ENCODE measurements around the gene POU2AF2.

Gene POU2AF2

GRCh38 chr11:111301842-111302118, 56.3 kb downstream of the POU2AF2 start:
- no peak for TF ChIP-seq CTCF (IDR thresholded peaks at IDR 0.05; ENCODE audit: low read length, missing control alignments)
- no peak for DNase-seq (ENCODE audit: low read depth)
- H3K4me3 ChIP-seq (replicated peaks; ENCODE audit: low read depth, low read length) = no peak overlapping the region

GRCh38 chr11:111302298-111302697, 56.8 kb downstream of the POU2AF2 start:
- DNase-seq (ENCODE audit: low read depth) = no peak
- TF ChIP-seq CTCF (IDR thresholded peaks at IDR 0.05; ENCODE audit: low read length, missing control alignments) = no peak
- H3K4me3 ChIP-seq (replicated peaks; ENCODE audit: low read depth, low read length) = no peak overlapping the region

GRCh38 chr11:111303461-111303860, 57.9 kb downstream of the POU2AF2 start:
- no peak overlapping the region for H3K4me3 ChIP-seq (replicated peaks; ENCODE audit: low read depth, low read length)
- no peak for TF ChIP-seq CTCF (IDR thresholded peaks at IDR 0.05; ENCODE audit: low read length, missing control alignments)
- DNase-seq (ENCODE audit: low read depth) = no peak

GRCh38 chr11:111305162-111305802, 59.8 kb downstream of the POU2AF2 start:
- no peak overlapping the region for H3K4me3 ChIP-seq (replicated peaks; ENCODE audit: low read depth, low read length)
- TF ChIP-seq CTCF (IDR thresholded peaks at IDR 0.05; ENCODE audit: low read length, missing control alignments) = no peak
- DNase-seq (ENCODE audit: low read depth) = no peak

- no peak for DNase-seq (ENCODE audit: low read depth)
- no peak overlapping the region for H3K4me3 ChIP-seq (replicated peaks; ENCODE audit: low read depth, low read length)
- no peak for TF ChIP-seq CTCF (IDR thresholded peaks at IDR 0.05; ENCODE audit: low read length, missing control alignments)
These were observed 60.4 kb downstream of the POU2AF2 start for GRCh38 chr11:111305876-111306275.

GRCh38 chr11:111306321-111306720, 60.8 kb downstream of the POU2AF2 start:
- DNase-seq (ENCODE audit: low read depth) = no peak
- no peak overlapping the region for H3K4me3 ChIP-seq (replicated peaks; ENCODE audit: low read depth, low read length)
- no peak for TF ChIP-seq CTCF (IDR thresholded peaks at IDR 0.05; ENCODE audit: low read length, missing control alignments)

- TF ChIP-seq CTCF (IDR thresholded peaks at IDR 0.05; ENCODE audit: low read length, missing control alignments) = no peak
- H3K4me3 ChIP-seq (replicated peaks; ENCODE audit: low read depth, low read length) = no peak overlapping the region
- DNase-seq (ENCODE audit: low read depth) = no peak
These were observed 62.1 kb downstream of the POU2AF2 start for GRCh38 chr11:111307472-111308108.
